Endodermal cell (in vitro differentiated cells): Measurements from ENCODE around the gene CDC16. TPM values are rescaled to one million over a fixed set of nuclear protein-coding genes. Genes with fewer than 3 reads are reported as not detected.

Experiments used
- DNase-seq: peaks from one replicate; pipeline ENCODE4 v3.0.0-alpha.2; 2017
- H3K27ac ChIP-seq: 2 replicates; pipeline ENCODE4 v1.5.1; 2013; ENCODE audit warnings: mild to moderate bottlenecking, low read depth, low read length, moderate library complexity
- H3K27me3 ChIP-seq: 2 replicates; pipeline ENCODE4 v1.6.1; 2013; ENCODE audit warnings: mild to moderate bottlenecking, low read length, moderate library complexity; ENCODE audit not compliant: insufficient read depth, control insufficient read depth, poor library complexity, severe bottlenecking
- H3K36me3 ChIP-seq: 2 replicates; pipeline ENCODE4 v1.7.0; 2013; ENCODE audit warnings: mild to moderate bottlenecking, low read length, moderate library complexity; ENCODE audit not compliant: control insufficient read depth, insufficient read depth
- H3K4me1 ChIP-seq: one replicate; pipeline ENCODE4 v1.7.0; 2013; ENCODE audit warnings: low read length; ENCODE audit not compliant: control insufficient read depth, insufficient read depth
- H3K4me3 ChIP-seq: 2 replicates; pipeline ENCODE4 v1.5.1; 2013; ENCODE audit warnings: mild to moderate bottlenecking, low read length, moderate library complexity
- H3K9ac ChIP-seq: 2 replicates; pipeline ENCODE4 v1.6.1; 2013; ENCODE audit warnings: mild to moderate bottlenecking, low read length, moderate library complexity; ENCODE audit not compliant: poor library complexity, severe bottlenecking; ENCODE audit errors: extremely low read depth
- H3K9me3 ChIP-seq: 2 replicates; pipeline ENCODE4 v1.6.1; 2013; ENCODE audit warnings: mild to moderate bottlenecking, low read length, moderate library complexity; ENCODE audit not compliant: control insufficient read depth
- H3K27ac Mint-ChIP-seq: 2 replicates; pipeline ENCODE4 v1.8.0; 2020; ENCODE audit warnings: mixed read lengths
- H3K27me3 Mint-ChIP-seq: 2 replicates; pipeline ENCODE4 v1.8.0; 2021; ENCODE audit warnings: mild to moderate bottlenecking, mixed read lengths; ENCODE audit not compliant: insufficient read depth
- H3K36me3 Mint-ChIP-seq: 2 replicates; pipeline ENCODE4 v1.8.0; 2020; ENCODE audit warnings: low read depth, mixed read lengths
- H3K4me1 Mint-ChIP-seq: 2 replicates; pipeline ENCODE4 v1.8.0; 2020; ENCODE audit warnings: mixed read lengths
- H3K4me3 Mint-ChIP-seq: 2 replicates; pipeline ENCODE4 v1.8.0; 2020; ENCODE audit warnings: mild to moderate bottlenecking, moderate library complexity, mixed read lengths
- H3K9me3 Mint-ChIP-seq: 2 replicates; pipeline ENCODE4 v1.8.0; 2020; ENCODE audit warnings: mild to moderate bottlenecking, mixed read lengths
- WGBS, 2 experiments: methylation state at CpG; one replicate each; pipeline versions ENCODE4 v1.1.5 to v1.1.7; 2013; ENCODE audit warnings: missing lambda C conversion rate in 2 of 2, mixed read lengths in 1 of 2; ENCODE audit not compliant: insufficient coverage in 1 of 2, insufficient read length in 1 of 2; 5-methylcytosine and 5-hydroxymethylcytosine counted together
- total RNA-seq, 2 donors: library from RNA; stranded (reverse); fragmentation: NEBNext Ultra II Directional in 1 of 2; extraction: Animal tissue kit (Norgen Biotek cat#: 25700) in 1 of 2; gene quantifications; 2 replicates in 1 of 2; 3 replicates in 1 of 2; pipeline ENCODE4 v1.2.1, GENCODE V29; 2021
- TF ChIP-seq, protein P1 (sequence below): fragments of 200-600 bp; sonication (generic); conservative IDR thresholded peaks from 2 replicates; pipeline ENCODE4 v1.5.0; 2021; ENCODE audit warnings: antibody characterized with exemption, mild to moderate bottlenecking

Gene CDC16
- total RNA-seq, 2 donors from 2014 or later: 89.7 to 90.8 TPM

- Histone ChIP-seq H3K9me3 (peaks cover 8% of the 10 kb centered on the region), H3K27ac (peak overlapping the region; percentile 5), H3K9ac (no peak overlapping the region), H3K27me3 (no peaks in the 10 kb centered on the region), H3K4me3 (peak overlapping the region; percentile 22), H3K36me3 (no peaks in the 10 kb centered on the region), H3K4me1 (peaks cover 13% of the 10 kb centered on the region)
- TF ChIP-seq, protein P1, sequence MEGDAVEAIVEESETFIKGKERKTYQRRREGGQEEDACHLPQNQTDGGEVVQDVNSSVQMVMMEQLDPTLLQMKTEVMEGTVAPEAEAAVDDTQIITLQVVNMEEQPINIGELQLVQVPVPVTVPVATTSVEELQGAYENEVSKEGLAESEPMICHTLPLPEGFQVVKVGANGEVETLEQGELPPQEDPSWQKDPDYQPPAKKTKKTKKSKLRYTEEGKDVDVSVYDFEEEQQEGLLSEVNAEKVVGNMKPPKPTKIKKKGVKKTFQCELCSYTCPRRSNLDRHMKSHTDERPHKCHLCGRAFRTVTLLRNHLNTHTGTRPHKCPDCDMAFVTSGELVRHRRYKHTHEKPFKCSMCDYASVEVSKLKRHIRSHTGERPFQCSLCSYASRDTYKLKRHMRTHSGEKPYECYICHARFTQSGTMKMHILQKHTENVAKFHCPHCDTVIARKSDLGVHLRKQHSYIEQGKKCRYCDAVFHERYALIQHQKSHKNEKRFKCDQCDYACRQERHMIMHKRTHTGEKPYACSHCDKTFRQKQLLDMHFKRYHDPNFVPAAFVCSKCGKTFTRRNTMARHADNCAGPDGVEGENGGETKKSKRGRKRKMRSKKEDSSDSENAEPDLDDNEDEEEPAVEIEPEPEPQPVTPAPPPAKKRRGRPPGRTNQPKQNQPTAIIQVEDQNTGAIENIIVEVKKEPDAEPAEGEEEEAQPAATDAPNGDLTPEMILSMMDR: no peak
- Mint-ChIP-seq H3K27me3 (peaks cover 2% of the 10 kb centered on the region), H3K9me3 (peaks cover 4% of the 10 kb centered on the region), H3K4me1 (peaks cover 58% of the 10 kb centered on the region), H3K27ac (peak overlapping the region; percentile 73), H3K36me3 (no peaks in the 10 kb centered on the region), H3K4me3 (peak overlapping the region; percentile 35)
- DNase-seq: peak; percentile 73
- WGBS, 2 experiments: 34 to 35% methylated on average over 2 to 7 of the region's 7 CpGs
These were observed 4.6 kb upstream of the CDC16 start for GRCh38 chr13:114230117-114230516.

DNA sequence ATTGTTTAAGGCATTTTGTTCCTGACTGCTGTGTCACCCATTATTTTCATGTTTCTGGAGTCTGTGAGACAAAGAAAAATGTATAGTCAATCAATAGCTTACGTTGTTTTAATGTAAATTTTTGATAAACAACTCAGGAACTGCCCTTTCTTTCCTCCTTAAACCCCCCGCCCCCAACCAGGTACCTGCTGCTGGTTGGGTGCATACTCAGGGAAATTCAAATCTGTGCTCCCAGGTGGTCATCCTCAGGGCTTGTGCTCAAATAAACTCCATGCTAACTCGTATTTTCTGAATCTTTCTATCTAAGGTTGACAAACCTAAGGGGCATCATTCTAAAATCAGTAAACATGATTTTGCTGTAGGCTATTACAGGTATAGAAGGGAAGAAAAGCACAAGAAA is 4.1 kb upstream of the CDC16 start:
- peak overlapping the region; percentile 36 for H3K27ac Mint-ChIP-seq
- H3K27me3 Mint-ChIP-seq: peaks cover 2% of the 10 kb centered on the region
- H3K4me3 Mint-ChIP-seq: no peak overlapping the region
- Histone ChIP-seq H3K27me3 (no peaks in the 10 kb centered on the region), H3K36me3 (no peaks in the 10 kb centered on the region), H3K27ac (no peak overlapping the region), H3K9ac (no peak overlapping the region), H3K4me3 (no peak overlapping the region), H3K9me3 (peaks cover 8% of the 10 kb centered on the region), H3K4me1 (peaks cover 13% of the 10 kb centered on the region)
- peaks cover 61% of the 10 kb centered on the region for H3K4me1 Mint-ChIP-seq
- 36 to 52% methylated on average over 3 of the region's 3 CpGs for WGBS, 2 experiments
- TF ChIP-seq, protein P1: no peak
- no peaks in the 10 kb centered on the region for H3K36me3 Mint-ChIP-seq
- peak; percentile 41 for DNase-seq
- H3K9me3 Mint-ChIP-seq: peaks cover 4% of the 10 kb centered on the region

DNA sequence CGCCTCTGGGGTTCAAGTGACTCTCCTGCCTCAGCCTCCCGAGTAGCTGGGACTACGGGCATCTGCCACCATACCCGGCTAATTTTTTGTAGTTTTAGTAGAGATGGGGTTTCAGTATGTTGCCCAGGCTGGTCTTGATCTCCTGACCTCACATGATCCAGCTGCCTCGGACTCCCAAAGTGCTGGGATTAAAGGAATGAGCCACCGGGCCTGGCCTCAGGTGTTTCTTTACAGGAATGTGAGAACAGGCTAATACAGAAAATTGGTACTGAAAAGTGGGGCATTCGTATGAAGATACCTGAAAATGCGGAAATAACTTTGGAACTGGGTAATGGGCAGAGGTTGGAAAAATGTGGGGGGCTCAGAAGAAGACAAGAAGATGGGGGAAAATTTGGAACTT is 2.8 kb upstream of the CDC16 start:
- TF ChIP-seq, protein P1: no peak
- Histone ChIP-seq H3K9ac (no peak overlapping the region), H3K9me3 (peaks cover 8% of the 10 kb centered on the region), H3K4me3 (no peak overlapping the region), H3K27me3 (no peaks in the 10 kb centered on the region), H3K4me1 (peaks cover 13% of the 10 kb centered on the region), H3K36me3 (no peaks in the 10 kb centered on the region), H3K27ac (no peak overlapping the region)
- no peak for DNase-seq
- Mint-ChIP-seq H3K27ac (no peak overlapping the region), H3K36me3 (peaks cover 4% of the 10 kb centered on the region), H3K27me3 (peaks cover 2% of the 10 kb centered on the region), H3K4me1 (peaks cover 62% of the 10 kb centered on the region), H3K4me3 (no peak overlapping the region), H3K9me3 (peaks cover 4% of the 10 kb centered on the region)
- 87 to 91% methylated on average over 4 to 8 of the region's 8 CpGs for WGBS, 2 experiments
